K562 (cell line): ENCODE data around the gene WBP1L. TPM values are rescaled to one million over a fixed set of nuclear protein-coding genes. Genes with fewer than 3 reads are reported as not detected.
A peak's percentile ranks its signal among the peaks of the same experiment; 100 is the strongest.
"Not testable (repeated sequence)": the region's sequence is repeated elsewhere in the genome, so short reads cannot be mapped to it uniquely, and the experiment has no call there.

Experiments used
- ATAC-seq: fragments of 200-7000 bp; cut with Tn5 transposase; 3 replicates; pipeline ENCODE4 v1.9.1; 2020; ENCODE audit warnings: moderate library complexity
- BruUV-seq: library from RNA; stranded (reverse); fragments of 400-500 nt; replicated peaks from 2 replicates; lab custom pipeline; 2021; lab: Mats Ljungman, UMichigan
- CTCF ChIA-PET: fragments of 300-600 bp; formaldehyde crosslinking; extraction: SDS; loops from one replicate; lab custom pipeline; 2021; ENCODE audit warnings: low intra/inter-chr PET ratio; lab: Yijun Ruan, JAX
- POLR2A ChIA-PET: fragments of 300-600, 350-650 bp; sonication (Branson Sonifier 250); formaldehyde crosslinking; extraction: SDS; loops from one replicate; lab custom pipeline; 2021; ENCODE audit warnings: antibody characterized with exemption, inconsistent platforms; lab: Yijun Ruan, JAX
- DNase-seq, 4 experiments: peaks; one replicate each; pipeline versions ENCODE4 v3.0.0 to v3.0.0-alpha.2; 2011 to 2018; ENCODE audit warnings: low spot score in 3 of 4, mixed read lengths in 3 of 4; ENCODE audit errors: extremely low read depth in 1 of 4
- FAIRE-seq: peaks from 2 replicates; lab custom pipeline; 2011; peaks lifted over from hg19 to GRCh38; lab: Jason Lieb, UNC
- H2AFZ ChIP-seq: 2 replicates; pipeline ENCODE4 v1.6.0; 2011; ENCODE audit warnings: low read depth, low read length, control low read depth, inconsistent platforms
- H3K27ac ChIP-seq: fragments of 200-600 bp; 3 replicates; pipeline ENCODE4 v1.8.0; 2011; ENCODE audit warnings: low read depth, mild to moderate bottlenecking, control low read depth, inconsistent platforms, low read length, moderate library complexity, mixed read lengths; ENCODE audit errors: extremely low read depth
- H3K27me3 ChIP-seq, 2 experiments: fragments of 300-600 bp in 1 of 2; 2 replicates in 1 of 2; 3 replicates in 1 of 2; pipeline versions ENCODE4 v1.6.0 to v1.8.0; 2011; ENCODE audit warnings: inconsistent platforms in 2 of 2, low read length in 2 of 2, mild to moderate bottlenecking in 1 of 2, mixed read lengths in 1 of 2, moderate library complexity in 1 of 2; ENCODE audit not compliant: control insufficient read depth in 2 of 2, insufficient read depth in 2 of 2
- H3K36me3 ChIP-seq: fragments of 300-600 bp; 3 replicates; pipeline ENCODE4 v1.8.0; 2011; ENCODE audit warnings: mild to moderate bottlenecking, low read length, inconsistent platforms; ENCODE audit not compliant: control insufficient read depth, insufficient read depth
- H3K4me1 ChIP-seq, 2 experiments: fragments of 200-600 bp in 1 of 2; replicated peaks in 1 of 2; 2 replicates in 1 of 2; 3 replicates in 1 of 2; pipeline versions ENCODE4 v1.5.1 to v1.8.0; 2011; ENCODE audit warnings: inconsistent platforms in 2 of 2, low read length in 2 of 2, mild to moderate bottlenecking in 1 of 2, mixed read lengths in 1 of 2, moderate library complexity in 1 of 2; ENCODE audit not compliant: control insufficient read depth in 2 of 2, insufficient read depth in 2 of 2
- H3K4me2 ChIP-seq: 2 replicates; pipeline ENCODE4 v1.6.1; 2011; ENCODE audit warnings: low read length, control low read depth, inconsistent platforms, mixed read lengths; ENCODE audit not compliant: insufficient read depth
- H3K4me3 ChIP-seq: fragments of 200-600 bp; sonication (generic), shearing (Covaris generic); 2 replicates; pipeline ENCODE4 v1.5.1; 2016; ENCODE audit warnings: control low read depth, inconsistent platforms
- H3K79me2 ChIP-seq: fragments of 200-600 bp; 3 replicates; pipeline ENCODE4 v1.8.0; 2011; ENCODE audit warnings: low read length, inconsistent platforms; ENCODE audit not compliant: control insufficient read depth, insufficient read depth
- H3K9ac ChIP-seq, 2 experiments: 2 replicates each; pipeline versions ENCODE4 v1.6.0 to v1.6.1; 2011; ENCODE audit warnings: low read depth in 2 of 2, low read length in 2 of 2, control low read depth in 1 of 2, inconsistent platforms in 1 of 2, mild to moderate bottlenecking in 1 of 2, mixed read lengths in 1 of 2; ENCODE audit not compliant: insufficient read depth in 1 of 2
- H3K9me1 ChIP-seq: one replicate; pipeline ENCODE4 v1.6.0; 2011; ENCODE audit warnings: inconsistent platforms, mild to moderate bottlenecking, low read length, moderate library complexity; ENCODE audit not compliant: control insufficient read depth, insufficient read depth
- H3K9me3 ChIP-seq: replicated peaks from 2 replicates; pipeline ENCODE4 v1.5.1; 2011; ENCODE audit warnings: low read depth, low read length, inconsistent platforms; ENCODE audit not compliant: control insufficient read depth, insufficient read depth
- H4K20me1 ChIP-seq: replicated peaks from 2 replicates; pipeline ENCODE4 v1.6.1; 2011; ENCODE audit warnings: low read length, inconsistent platforms, mixed read lengths; ENCODE audit not compliant: control insufficient read depth, insufficient read depth
- MLLT1 ChIP-seq, 2 experiments: fragments of 450-650 bp; IDR thresholded peaks; 2 replicates each; pipeline ENCODE4 v1.6.1; 2016
- NR2C1 ChIP-seq, 2 experiments: fragments of 450-650 bp; IDR thresholded peaks; 2 replicates each; pipeline ENCODE4 v1.6.1; 2017; ENCODE audit warnings: mild to moderate bottlenecking in 2 of 2, antibody characterized with exemption in 1 of 2, inconsistent platforms in 1 of 2, missing compliant biosample characterization in 1 of 2, missing genetic modification characterization in 1 of 2
- SOX6 ChIP-seq: fragments of 450-650 bp; IDR thresholded peaks from 2 replicates; pipeline ENCODE4 v1.6.1; 2014; ENCODE audit warnings: mild to moderate bottlenecking
- TRIM24 ChIP-seq, 2 experiments: fragments of 450-650 bp; IDR thresholded peaks; 2 replicates each; pipeline ENCODE4 v1.6.1; 2016
- TRIM28 ChIP-seq: fragments of 450-650 bp; IDR thresholded peaks from 2 replicates; pipeline ENCODE4 v1.6.1; 2017
- XRCC3 ChIP-seq: fragments of 450-650 bp; IDR thresholded peaks from 2 replicates; pipeline ENCODE4 v1.6.1; 2017; ENCODE audit warnings: mild to moderate bottlenecking, moderate library complexity
- ZNF280A ChIP-seq: fragments of 450-650 bp; IDR thresholded peaks from 2 replicates; pipeline ENCODE4 v1.6.1; 2018; ENCODE audit warnings: mild to moderate bottlenecking, low read depth; ENCODE audit not compliant: partially characterized antibody
- ZNF445 ChIP-seq: fragments of 250-450 bp; sonication (Bioruptor Pico); IDR thresholded peaks from 2 replicates; pipeline ENCODE4 v1.4.0; 2020; ENCODE audit warnings: low read depth, mild to moderate bottlenecking, moderate library complexity
- WGBS: fragments of 100-300 bp; shearing (Covaris generic); methylation state at CpG from one replicate; pipeline ENCODE4 v1.1.6; 2016; ENCODE audit warnings: low coverage, mixed read lengths; ENCODE audit not compliant: insufficient coverage; ENCODE audit errors: missing lambda C conversion rate; 5-methylcytosine and 5-hydroxymethylcytosine counted together
- in situ Hi-C: fragments of 300-500 bp; cut with MboI; formaldehyde crosslinking; loops from 4 replicates; pipeline ENCODE4 v1.15.0; 2018; ENCODE audit warnings: inconsistent platforms, mixed read lengths
- intact Hi-C: fragments of 100-400 bp; cut with micrococcal nuclease; formaldehyde crosslinking; loops from 2 replicates; pipeline ENCODE4 v1.14.2; 2022
- polyA plus RNA-seq, 8 experiments: library from polyadenylated mRNA; depleted of rRNA in 4 of 8; stranded (reverse) in 5 of 8; unstranded in 3 of 8; fragments of >200 nt; fragmentation: Nextera tagmentation in 2 of 8; fragmentation: Illumina TruSeq in 1 of 8; extraction: Ambion mirVana in 2 of 8; extraction: Trizol in 1 of 8; gene quantifications; 2 replicates each; pipeline versions ENCODE4 v1.2.1 to v1.2.3, GENCODE V29; 2011 to 2014; ENCODE audit warnings: inconsistent platforms in 1 of 8, missing spikeins in 1 of 8
- total RNA-seq, 7 experiments: library from RNA; depleted of rRNA in 6 of 7; stranded (reverse); fragments of >200 nt in 6 of 7; fragmentation: Illumina TruSeq in 2 of 7; extraction: Trizol in 2 of 7; gene quantifications; 2 replicates each; pipeline versions ENCODE4 v1.2.1 to v1.2.3, GENCODE V29; 2011 to 2021; ENCODE audit warnings: low replicate concordance in 1 of 7

Gene WBP1L
- total and polyA plus RNA-seq, 9 of the 15 experiments (the other 6 are each of a cell fraction or from before 2014, with no cell fraction given), result 3.2 to 14.4 (median 11.3) TPM

- H2AFZ ChIP-seq, H3K4me2 ChIP-seq, H3K9ac ChIP-seq, DNase-seq, H3K79me2 ChIP-seq, BruUV-seq, CTCF ChIA-PET, POLR2A ChIA-PET, H3K9me3 ChIP-seq, H4K20me1 ChIP-seq, FAIRE-seq, H3K4me3 ChIP-seq, H3K36me3 ChIP-seq, H3K27me3 ChIP-seq, H3K9me1 ChIP-seq, ATAC-seq, H3K27ac ChIP-seq, H3K4me1 ChIP-seq: not testable (repeated sequence)
- in situ Hi-C loops (loop anchor here (5.0 to 10.0 kb wide), 4 partner anchors 79 to 646 kb away; partner anchors contain the start of genes CNNM2 and RPEL1), intact Hi-C loops (loop anchor here (10.0 kb wide), 1 partner anchor 646 kb away; no protein-coding TSS in a partner anchor)
- TF ChIP-seq SOX6, result peak; percentile 27; the same call in 1 of the 2 replicates
- peak; percentile 48; the same call in 1 of the 2 replicates for TF ChIP-seq NR2C1 (IDR thresholded peaks at IDR 0.05)
- peak; percentile 34; the same call in 1 of the 2 replicates for TF ChIP-seq NR2C1 (tag; IDR thresholded peaks at IDR 0.05)
- peak in 1 of 2 experiments; percentile 60; a peak in 1 of 4 replicates for TF ChIP-seq MLLT1 (IDR thresholded peaks at IDR 0.05)
- TF ChIP-seq XRCC3, result 0 out of 2 replicates have a peak, but pooled peaks have one; percentile 4
- peak; percentile 92 for TF ChIP-seq TRIM28
- TF ChIP-seq ZNF445 (CRISPR knock-in tag), result peak; percentile 91
- peak; percentile 81 for TF ChIP-seq ZNF280A
- peak; percentile 59 to 88 for TF ChIP-seq TRIM24 (IDR thresholded peaks at IDR 0.05)
- WGBS, result 28% methylated on average over 5 of the region's 9 CpGs
Measured at GRCh38 chr10:102838276-102838927, 94.7 kb downstream of the WBP1L start.
